GM21825 (cell line): ENCODE results near the gene C16orf87.
"Not testable (repeated sequence)": the region's sequence is repeated elsewhere in the genome, so short reads cannot be mapped to it uniquely, and the experiment has no call there.

Experiments
- ATAC-seq: cut with Tn5 transposase; IDR thresholded peaks from one replicate; pipeline ENCODE4 v1.9.1; 2021; ENCODE audit warnings: mild to moderate bottlenecking, moderate library complexity; ENCODE audit not compliant: unreplicated experiment

Gene C16orf87

DNA sequence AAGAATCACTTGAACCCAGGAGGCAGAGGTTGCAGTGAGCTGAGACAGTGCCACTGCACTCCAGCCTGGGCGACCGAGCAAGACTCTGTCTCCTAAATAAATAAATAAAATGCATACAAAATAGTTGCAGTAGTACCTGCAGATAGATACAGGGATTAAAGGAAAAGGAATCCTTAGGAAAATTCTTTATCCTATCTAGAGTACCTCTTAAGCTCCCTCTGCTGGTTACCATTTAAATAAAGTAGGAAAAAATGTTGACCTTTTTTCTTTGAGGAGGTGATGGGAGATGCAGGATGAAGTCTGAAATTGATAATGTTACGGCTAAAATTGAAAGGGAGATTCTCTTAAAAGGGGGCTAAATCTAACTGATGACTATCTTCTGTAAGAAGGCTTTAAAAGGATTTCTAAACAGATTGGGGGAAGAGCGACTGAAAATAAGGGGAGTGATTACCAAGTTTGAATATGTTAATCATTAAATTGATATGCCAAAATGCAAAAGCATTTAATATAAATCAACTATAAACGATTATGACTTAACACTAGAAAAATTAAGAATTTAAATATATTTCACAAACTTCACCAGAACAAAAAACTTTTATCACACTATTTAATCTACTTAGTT, 29.4 kb downstream of the C16orf87 start:
- ATAC-seq = no peak

DNA sequence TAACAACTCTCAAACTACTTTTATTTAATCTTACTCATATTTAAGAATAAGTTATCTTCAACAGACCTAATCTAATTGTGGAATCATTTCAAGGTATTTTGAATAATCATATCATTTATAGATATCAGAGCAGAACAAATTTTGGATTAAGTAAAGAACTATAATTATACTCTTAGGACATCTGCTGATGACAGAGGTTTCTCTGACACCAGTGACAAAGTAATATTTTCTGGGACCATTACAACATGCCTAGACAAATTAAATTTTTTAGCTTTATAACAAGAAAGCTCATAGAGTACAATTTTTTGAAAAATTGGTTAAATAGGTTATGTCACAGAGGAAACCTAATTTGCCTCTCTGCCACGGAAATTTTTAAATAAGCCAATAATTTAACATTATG, 30.5 kb downstream of the C16orf87 start:
- ATAC-seq = no peak

DNA sequence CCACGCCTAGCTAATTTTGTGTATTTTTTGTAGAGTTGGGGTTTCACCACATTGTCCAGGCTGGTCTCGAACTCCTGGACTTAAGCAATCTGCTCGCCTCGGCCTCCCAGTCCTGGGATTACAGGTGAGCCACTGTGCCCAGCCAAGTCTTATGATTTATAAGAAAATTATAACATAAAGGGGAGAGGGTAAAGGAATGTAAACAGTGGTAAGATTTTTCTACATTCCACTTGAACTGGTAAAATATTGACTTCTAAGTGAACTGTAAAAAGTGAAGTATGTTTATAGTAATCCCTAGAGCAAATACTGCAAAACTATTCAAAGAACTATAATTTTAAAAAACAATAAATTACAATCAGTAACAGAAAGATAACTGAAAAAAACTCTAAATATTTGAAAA, 33.5 kb downstream of the C16orf87 start:
- ATAC-seq = no peak

DNA sequence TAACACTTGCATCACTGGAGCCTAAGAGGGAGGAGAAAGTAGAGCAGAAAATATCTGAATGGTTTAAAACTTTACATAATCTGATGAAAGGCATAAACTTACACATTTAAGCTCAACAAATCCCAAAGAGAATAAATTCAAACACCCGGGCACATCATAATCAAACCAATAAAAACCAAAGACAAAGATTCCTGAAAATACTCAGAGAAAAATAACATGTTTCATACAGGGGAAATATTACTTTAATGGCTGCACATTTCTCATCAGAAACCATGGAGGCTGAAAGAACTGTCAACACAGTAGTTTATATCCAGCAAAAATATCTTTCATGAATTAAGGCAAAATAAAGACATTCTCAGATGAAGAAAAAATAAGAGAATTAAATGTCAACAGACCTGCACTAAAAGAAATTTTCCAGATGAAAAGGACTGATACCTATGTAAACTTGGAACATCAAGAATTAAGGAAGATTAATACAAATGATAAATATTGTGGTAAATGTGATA, 34.2 kb downstream of the C16orf87 start:
- no peak for ATAC-seq

- ATAC-seq = no peak
These were observed 37.1 kb downstream of the C16orf87 start for GRCh38 chr16:46793841-46794240.

GRCh38 chr16:46790599-46791270, 40.2 kb downstream of the C16orf87 start:
- no peak for ATAC-seq

DNA sequence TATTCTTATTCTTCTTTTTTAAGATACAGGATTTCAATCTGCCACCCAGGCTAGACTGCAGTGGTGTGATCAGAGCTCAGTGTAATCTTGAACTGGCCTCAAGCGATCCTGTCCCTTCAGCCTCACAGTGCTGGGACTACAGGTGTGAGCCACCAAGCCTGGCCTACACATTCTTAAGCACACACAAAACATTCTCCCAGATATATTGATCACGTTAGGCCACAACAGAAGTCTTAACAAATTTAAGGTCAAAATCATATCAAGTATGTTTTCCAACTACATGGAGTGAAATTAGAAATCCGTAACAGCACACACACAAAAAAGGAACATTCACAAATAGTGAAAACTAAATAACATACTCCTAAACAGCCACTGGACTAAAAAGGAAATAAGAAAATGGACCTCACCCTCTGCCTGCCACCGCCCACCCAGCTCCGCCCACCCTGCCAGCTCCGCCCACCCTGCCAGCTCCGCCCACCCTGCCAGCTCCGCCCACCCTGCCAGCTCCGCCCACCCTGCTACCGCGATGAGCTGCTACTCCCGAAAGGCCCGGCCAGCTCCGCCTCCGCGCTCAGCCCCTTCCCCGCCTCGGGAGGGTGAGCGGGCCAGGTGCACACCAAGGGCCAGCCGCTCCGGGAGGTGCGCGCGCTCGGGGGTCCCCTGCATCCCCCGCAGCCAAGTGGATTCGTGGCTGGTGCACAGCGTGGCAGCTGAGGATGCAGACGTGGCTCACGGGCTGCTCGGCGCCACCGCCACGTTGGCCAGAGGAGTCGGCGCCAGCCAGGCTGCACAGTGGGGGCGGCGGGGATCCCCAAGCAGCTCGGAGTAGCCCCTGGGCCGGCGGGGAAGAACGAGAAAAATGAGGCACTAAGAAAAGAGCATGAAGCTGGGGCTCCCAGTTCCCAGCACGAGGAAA, 41.2 kb downstream of the C16orf87 start:
- ATAC-seq = peak; percentile 77

- ATAC-seq = no peak
These were observed 42.0 kb downstream of the C16orf87 start for GRCh38 chr16:46788891-46789474.

- no peak for ATAC-seq
These were observed 43.1 kb downstream of the C16orf87 start for GRCh38 chr16:46787909-46788308.

GRCh38 chr16:46785076-46785845, 45.7 kb downstream of the C16orf87 start:
- no peak for ATAC-seq

DNA sequence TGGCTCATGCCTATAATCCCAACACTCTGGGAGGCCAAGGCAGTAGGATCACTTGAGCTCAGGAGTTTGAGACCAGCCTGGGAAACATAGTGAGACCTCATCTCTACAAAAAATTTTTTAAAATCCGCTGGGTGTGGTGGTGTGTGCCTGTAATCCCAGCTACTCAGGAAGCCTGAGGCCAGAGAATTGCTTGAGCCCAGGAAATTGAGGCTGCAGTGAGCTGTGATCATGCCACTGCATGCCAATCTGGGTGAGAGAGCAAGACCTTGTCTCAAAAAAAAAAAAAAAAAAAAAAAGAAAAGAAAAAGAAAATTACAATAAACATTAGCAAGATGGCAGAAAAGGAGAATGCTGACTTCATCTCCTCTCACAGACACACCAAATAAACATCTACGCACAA, 46.4 kb downstream of the C16orf87 start:
- ATAC-seq = not testable (repeated sequence)

GRCh38 chr16:46783800-46784199, 47.2 kb downstream of the C16orf87 start:
- ATAC-seq = no peak

GRCh38 chr16:46782320-46782719, 48.7 kb downstream of the C16orf87 start:
- no peak for ATAC-seq

DNA sequence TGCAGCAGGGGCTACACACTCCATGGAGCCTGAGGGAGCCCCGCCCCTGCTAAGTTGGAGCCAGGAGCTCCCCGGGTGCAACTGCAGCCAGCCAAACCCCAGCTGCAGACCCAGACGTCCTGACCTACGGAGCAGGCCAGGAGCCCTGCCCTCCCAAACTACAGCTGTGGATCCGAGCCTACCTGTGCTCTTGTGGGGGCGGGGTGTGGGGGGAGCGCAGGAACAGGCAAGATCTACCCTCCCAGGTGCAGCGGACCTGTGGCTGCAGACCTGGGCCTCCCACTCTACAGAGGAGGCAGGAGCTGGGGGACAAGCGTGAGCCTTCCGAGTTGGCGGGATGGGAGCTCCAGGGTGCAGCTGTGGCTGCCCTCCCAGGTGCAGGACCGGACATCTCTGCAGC, 53.2 kb downstream of the C16orf87 start:
- ATAC-seq = no peak

DNA sequence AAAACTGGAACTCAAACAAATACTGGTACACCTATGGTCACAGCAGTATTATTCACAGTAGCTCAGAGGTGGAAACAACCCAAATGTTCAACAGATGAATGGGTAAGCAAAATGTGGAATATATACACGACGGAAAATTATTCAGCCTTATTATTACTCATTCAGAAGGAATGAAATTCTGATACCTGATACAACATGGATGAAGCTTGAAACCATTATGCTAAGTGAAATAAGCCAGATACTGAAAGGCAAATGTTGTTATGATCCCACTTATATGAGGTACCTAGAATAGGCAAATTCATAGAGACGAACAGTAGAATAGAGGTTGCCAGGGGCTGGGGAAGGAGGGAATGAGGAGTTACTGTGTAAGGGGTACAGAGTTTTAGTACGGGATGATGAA, 55.8 kb downstream of the C16orf87 start:
- no peak for ATAC-seq

DNA sequence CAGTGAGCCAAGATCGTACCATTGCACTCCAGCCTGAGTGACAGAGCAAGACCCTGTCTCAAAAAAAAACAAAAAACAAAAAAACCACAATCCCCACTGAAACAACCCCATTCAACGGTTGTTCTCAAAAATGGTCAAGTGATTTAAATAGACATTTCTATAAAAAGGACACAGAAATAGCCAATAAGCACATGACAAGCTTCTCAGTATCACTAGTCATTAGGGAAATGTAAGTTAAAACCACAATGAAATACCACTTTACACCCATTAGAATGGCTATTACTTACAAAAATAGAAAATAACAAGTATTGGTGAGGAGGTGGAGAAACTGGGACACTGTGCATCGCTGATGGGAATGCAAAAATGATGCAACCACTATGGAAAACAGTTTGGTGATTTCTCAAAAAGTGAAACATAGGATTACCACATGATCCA, 56.2 kb downstream of the C16orf87 start:
- ATAC-seq = no peak

DNA sequence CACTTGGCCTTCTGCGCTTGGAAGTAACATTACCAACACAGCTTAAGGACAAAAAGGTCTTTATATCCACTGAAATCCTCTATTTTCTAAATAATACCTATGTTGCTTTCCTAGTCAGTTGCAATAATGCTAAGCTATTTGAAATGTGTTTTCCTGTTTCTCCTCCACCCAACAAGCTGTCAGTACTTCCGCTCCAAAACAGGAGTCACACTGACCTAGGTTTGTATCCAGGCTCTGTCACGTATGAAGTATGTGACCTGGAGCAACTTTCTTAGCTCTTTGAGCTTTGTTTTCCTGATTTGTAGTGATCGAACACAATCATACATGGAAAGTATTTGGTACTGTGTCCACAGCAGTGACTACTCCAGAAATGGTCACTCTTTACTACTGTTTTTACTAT, 58.5 kb downstream of the C16orf87 start:
- no peak for ATAC-seq

- ATAC-seq = no peak
These were observed 62.2 kb downstream of the C16orf87 start for GRCh38 chr16:46768809-46769208.

GRCh38 chr16:46765050-46765449, 65.9 kb downstream of the C16orf87 start:
- ATAC-seq = no peak

- no peak for ATAC-seq
These were observed 67.8 kb downstream of the C16orf87 start for GRCh38 chr16:46763147-46763546.
